Gastrocnemius medialis (tissue), 4 donors: Measurements from ENCODE around the gene MAS1L. TPM values are rescaled to one million over a fixed set of nuclear protein-coding genes. Genes with fewer than 3 reads are reported as not detected.

Source experiments
- ATAC-seq, 2 donors: fragments of 150-250 bp; one replicate each; pipeline ENCODE4 v1.9.1; 2016
- DNase-seq, 2 donors: peaks; one replicate each; pipeline ENCODE4 v3.0.0-alpha.2; 2019
- H3K27ac ChIP-seq, 4 donors: fragments of 200-600 bp; sonication (generic); 1 replicate in 1 of 4; 2 replicates in 3 of 4; pipeline ENCODE4 v1.5.1; 2016 to 2018; ENCODE audit warnings: mild to moderate bottlenecking in 2 of 4, moderate library complexity in 1 of 4
- H3K27me3 ChIP-seq, 3 donors: fragments of 200-600 bp; sonication (generic) in 2 of 3; 1 replicate in 1 of 3; 2 replicates in 2 of 3; pipeline versions ENCODE4 v1.5.1 to v1.6.0; 2016 to 2019; ENCODE audit warnings: mild to moderate bottlenecking in 1 of 3, moderate library complexity in 1 of 3
- H3K36me3 ChIP-seq, 2 donors: fragments of 200-600 bp; sonication (generic) in 1 of 2; one replicate each; pipeline ENCODE4 v1.5.1; 2017 to 2018
- H3K4me1 ChIP-seq, 2 donors: fragments of 200-600 bp; sonication (generic) in 1 of 2; one replicate each; pipeline ENCODE4 v1.5.1; 2016 to 2017; ENCODE audit warnings: mild to moderate bottlenecking in 2 of 2
- H3K4me3 ChIP-seq, 4 donors: fragments of 200-600 bp; sonication (generic) in 3 of 4; 1 replicate in 1 of 4; 2 replicates in 3 of 4; pipeline ENCODE4 v1.5.1; 2016 to 2019; ENCODE audit warnings: mild to moderate bottlenecking in 2 of 4
- H3K9me3 ChIP-seq, 3 donors: fragments of 200-600 bp; sonication (generic) in 2 of 3; 1 replicate in 1 of 3; 2 replicates in 2 of 3; pipeline ENCODE4 v1.5.1; 2016 to 2019
- POLR2A ChIP-seq, 2 donors: fragments of 450-650 bp; IDR thresholded peaks; one replicate each; pipeline ENCODE4 v1.6.1; 2017; ENCODE audit warnings: antibody characterized with exemption in 2 of 2, mild to moderate bottlenecking in 2 of 2, moderate library complexity in 2 of 2
- in situ Hi-C, 4 donors: fragments of 200-750 bp; cut with MboI; loops; one replicate each; pipeline versions ENCODE4 v1.15.0 to v1.8.0; 2017; ENCODE audit warnings: low sequenced_read_pairs in 4 of 4
- intact Hi-C: fragments of 100-400 bp; cut with DNase I; formaldehyde crosslinking; loops from one replicate; pipeline ENCODE4 v1.15.1; 2023; ENCODE audit warnings: low total_unique reads
- total RNA-seq, 4 donors: library from RNA; depleted of rRNA; stranded (reverse); fragments of >200 nt; gene quantifications; one replicate each; pipeline versions ENCODE4 v1.1.0 to v1.2.3, GENCODE V29; 2016
- TF ChIP-seq, protein P1 (sequence below), 5 experiments: fragments of 450-650 bp in 3 of 5; fragments of 200-600 bp in 2 of 5; sonication (generic) in 2 of 5; IDR thresholded peaks in 4 of 5; conservative IDR thresholded peaks in 1 of 5; 1 replicate in 4 of 5; 2 replicates in 1 of 5; pipeline ENCODE4 v1.5.1; 2016 to 2019; ENCODE audit warnings: antibody characterized with exemption in 5 of 5, mild to moderate bottlenecking in 3 of 5, moderate library complexity in 3 of 5

Gene MAS1L
- total RNA-seq, 4 donors from 2014 or later = not detected

DNA sequence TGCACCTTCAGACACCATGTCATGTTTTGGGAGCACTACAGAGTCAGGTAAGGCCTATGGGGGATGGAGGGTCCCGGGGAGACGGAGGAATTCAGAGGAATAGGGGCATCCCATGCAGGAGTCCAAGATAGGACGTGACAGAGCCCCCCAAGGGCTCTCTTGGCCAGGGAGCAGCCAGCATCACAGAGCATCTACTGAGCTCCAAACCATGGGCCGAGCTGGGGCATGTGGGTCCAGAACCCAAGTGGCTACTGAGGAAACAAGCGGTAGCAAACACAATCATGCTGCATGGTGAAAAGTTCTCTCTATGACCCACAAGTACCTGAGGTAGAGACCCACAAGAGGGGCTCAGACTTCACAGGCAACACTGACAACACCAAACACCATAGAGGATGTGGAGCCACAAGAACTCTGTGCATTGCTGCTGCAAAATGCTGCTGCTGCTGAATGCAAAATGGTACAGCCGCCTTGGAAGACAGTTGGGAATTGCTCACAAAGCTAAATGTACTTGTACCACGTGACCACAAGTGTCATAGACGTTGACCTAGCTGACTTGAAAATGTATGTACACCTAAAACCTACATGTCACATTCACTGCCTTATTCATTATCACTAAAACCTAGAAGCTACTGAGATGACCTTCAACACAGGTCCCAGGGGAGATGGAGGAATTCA, 33.4 kb upstream of the MAS1L start:
- ATAC-seq (no peak), DNase-seq (no peak)
- no peaks in the 10 kb centered on the region for H3K9me3 ChIP-seq
- intact Hi-C loops = no loop called here
- in situ Hi-C loops = no loop called here
- no peak overlapping the region for H3K27ac ChIP-seq
- H3K4me3 ChIP-seq = no peak overlapping the region
- H3K4me1 ChIP-seq = no peaks in the 10 kb centered on the region
- TF ChIP-seq POLR2A (IDR thresholded peaks at IDR 0.05) = no peak
- TF ChIP-seq, protein P1, sequence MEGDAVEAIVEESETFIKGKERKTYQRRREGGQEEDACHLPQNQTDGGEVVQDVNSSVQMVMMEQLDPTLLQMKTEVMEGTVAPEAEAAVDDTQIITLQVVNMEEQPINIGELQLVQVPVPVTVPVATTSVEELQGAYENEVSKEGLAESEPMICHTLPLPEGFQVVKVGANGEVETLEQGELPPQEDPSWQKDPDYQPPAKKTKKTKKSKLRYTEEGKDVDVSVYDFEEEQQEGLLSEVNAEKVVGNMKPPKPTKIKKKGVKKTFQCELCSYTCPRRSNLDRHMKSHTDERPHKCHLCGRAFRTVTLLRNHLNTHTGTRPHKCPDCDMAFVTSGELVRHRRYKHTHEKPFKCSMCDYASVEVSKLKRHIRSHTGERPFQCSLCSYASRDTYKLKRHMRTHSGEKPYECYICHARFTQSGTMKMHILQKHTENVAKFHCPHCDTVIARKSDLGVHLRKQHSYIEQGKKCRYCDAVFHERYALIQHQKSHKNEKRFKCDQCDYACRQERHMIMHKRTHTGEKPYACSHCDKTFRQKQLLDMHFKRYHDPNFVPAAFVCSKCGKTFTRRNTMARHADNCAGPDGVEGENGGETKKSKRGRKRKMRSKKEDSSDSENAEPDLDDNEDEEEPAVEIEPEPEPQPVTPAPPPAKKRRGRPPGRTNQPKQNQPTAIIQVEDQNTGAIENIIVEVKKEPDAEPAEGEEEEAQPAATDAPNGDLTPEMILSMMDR (IDR thresholded peaks at IDR 0.05 in 4 of 5, conservative IDR thresholded peaks at IDR 0.05 in 1 of 5) = no peak
- H3K36me3 ChIP-seq = no peaks in the 10 kb centered on the region
- no peaks in the 10 kb centered on the region for H3K27me3 ChIP-seq

DNA sequence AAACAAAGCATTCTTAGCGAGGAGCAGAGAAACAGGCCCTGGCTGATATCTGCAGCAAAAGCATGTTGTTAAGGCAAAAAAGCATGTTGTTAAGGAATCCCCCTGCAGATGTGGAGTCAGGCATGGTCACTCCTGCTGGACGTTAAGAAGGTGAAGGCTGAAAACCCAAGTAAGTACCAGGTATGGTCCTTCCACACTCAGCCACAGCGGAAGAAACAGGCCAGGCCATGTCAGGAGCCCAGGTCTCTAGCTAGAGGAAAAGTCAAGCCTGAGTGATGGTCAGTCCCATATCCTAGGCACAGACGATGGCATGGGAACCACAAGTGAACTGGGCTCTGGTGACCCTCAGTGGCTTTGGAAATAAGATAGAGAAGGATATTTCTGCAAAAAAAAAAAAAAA, 32.5 kb upstream of the MAS1L start:
- H3K27me3 ChIP-seq = no peaks in the 10 kb centered on the region
- ATAC-seq (no peak), DNase-seq (no peak)
- no peaks in the 10 kb centered on the region for H3K4me1 ChIP-seq
- no peak overlapping the region for H3K4me3 ChIP-seq
- H3K9me3 ChIP-seq = no peaks in the 10 kb centered on the region
- no peak overlapping the region for H3K27ac ChIP-seq
- intact Hi-C loops = no loop called here
- no peaks in the 10 kb centered on the region for H3K36me3 ChIP-seq
- in situ Hi-C loops = no loop called here
- TF ChIP-seq, protein P1 (IDR thresholded peaks at IDR 0.05 in 4 of 5, conservative IDR thresholded peaks at IDR 0.05 in 1 of 5) = no peak
- TF ChIP-seq POLR2A (IDR thresholded peaks at IDR 0.05) = no peak

DNA sequence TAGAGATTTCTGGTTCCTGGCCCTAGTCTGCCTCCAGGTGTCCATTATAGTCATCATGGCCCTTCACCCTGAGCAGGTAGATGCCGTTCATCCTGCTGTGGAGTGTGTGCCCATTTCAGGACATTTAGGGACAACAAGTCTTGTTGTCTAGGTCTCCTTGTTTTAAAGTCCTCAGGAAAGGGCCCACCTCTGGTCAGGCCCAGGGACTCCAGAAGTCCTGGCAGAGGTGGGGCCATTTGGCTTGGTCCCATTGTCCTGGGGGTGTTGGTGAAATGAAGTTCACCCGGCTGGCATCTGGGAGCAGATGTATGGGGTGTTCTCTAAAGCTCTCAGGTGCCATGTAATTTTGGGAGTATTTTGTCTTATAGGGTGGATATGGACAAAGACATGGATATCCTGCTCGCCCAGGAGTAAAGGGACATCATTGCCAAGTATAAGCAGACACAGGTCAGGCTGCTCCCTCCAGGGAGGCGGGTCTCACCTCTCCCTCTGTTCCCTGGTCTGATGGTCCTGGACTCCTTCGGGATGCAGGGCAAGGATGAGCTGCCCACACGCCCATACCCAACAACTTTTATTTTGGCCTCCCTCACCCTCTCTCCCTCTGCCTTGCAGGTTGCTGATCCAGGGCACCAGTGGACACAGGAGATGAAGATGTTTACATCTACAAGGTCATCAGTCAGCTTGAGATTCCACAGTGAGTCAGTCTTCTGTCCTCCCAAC, 31.7 kb upstream of the MAS1L start:
- intact Hi-C loops = no loop called here
- DNase-seq = no peak
- in situ Hi-C loops = no loop called here
- TF ChIP-seq, protein P1 (IDR thresholded peaks at IDR 0.05 in 4 of 5, conservative IDR thresholded peaks at IDR 0.05 in 1 of 5) = no peak
- no peak for TF ChIP-seq POLR2A (IDR thresholded peaks at IDR 0.05)
- H3K27ac ChIP-seq = no peak overlapping the region
- ATAC-seq = no peak
- no peaks in the 10 kb centered on the region for H3K4me1 ChIP-seq
- H3K4me3 ChIP-seq = no peak overlapping the region
- H3K9me3 ChIP-seq = no peaks in the 10 kb centered on the region
- H3K27me3 ChIP-seq = no peaks in the 10 kb centered on the region
- H3K36me3 ChIP-seq = no peaks in the 10 kb centered on the region

DNA sequence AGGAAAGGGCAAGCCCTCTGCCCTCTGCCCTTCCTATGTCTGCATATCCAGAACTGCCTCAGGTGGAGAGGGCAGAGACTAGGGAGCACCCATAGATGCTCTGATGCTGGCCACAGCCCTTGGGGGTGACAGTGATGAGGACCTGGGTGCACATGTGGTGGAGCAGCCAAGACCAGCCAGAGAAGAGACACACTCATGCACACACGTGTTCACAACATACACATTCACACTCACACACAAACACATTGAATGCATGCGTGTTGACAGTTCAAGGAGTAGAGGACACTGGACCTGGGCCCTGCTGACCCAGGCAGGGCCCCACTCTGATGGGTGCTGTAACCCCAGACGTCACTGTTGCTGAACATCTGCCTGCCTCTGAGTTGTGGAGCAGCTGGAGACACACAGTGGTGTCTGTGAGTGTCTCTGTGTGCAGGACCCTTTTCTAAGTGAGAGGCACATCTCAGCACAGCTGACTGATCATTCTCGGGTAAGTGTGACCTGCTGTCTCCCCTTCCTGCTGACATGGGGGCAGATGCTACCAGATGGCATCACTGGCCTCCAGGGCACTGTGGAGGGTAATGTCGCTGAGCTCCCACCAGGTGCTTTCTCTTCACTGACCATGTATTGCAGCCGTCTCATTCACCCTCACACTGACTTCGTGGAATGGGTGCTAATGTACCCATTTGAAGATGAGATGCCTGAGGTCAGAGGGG, 30.1 kb upstream of the MAS1L start:
- no peaks in the 10 kb centered on the region for H3K27me3 ChIP-seq
- intact Hi-C loops = no loop called here
- DNase-seq (no peak), ATAC-seq (no peak)
- H3K27ac ChIP-seq = no peak overlapping the region
- TF ChIP-seq, protein P1 (IDR thresholded peaks at IDR 0.05 in 4 of 5, conservative IDR thresholded peaks at IDR 0.05 in 1 of 5) = no peak
- no peak for TF ChIP-seq POLR2A (IDR thresholded peaks at IDR 0.05)
- no peaks in the 10 kb centered on the region for H3K4me1 ChIP-seq
- no peak overlapping the region for H3K4me3 ChIP-seq
- no peaks in the 10 kb centered on the region for H3K9me3 ChIP-seq
- in situ Hi-C loops = no loop called here
- H3K36me3 ChIP-seq = no peaks in the 10 kb centered on the region
